GM20000 (cell line): Measurements from ENCODE around the gene PPP1R9B.

Experiments used
- DNase-seq: peaks from one replicate; pipeline ENCODE4 v3.0.0; 2012; ENCODE audit warnings: low spot score
- CTCF ChIP-seq: IDR thresholded peaks from 2 replicates; pipeline ENCODE4 v1.5.1; 2012; ENCODE audit warnings: mild to moderate bottlenecking, control low read depth; ENCODE audit errors: extremely low read depth, missing control alignments

Gene PPP1R9B

GRCh38 chr17:50109785-50110184, 40.7 kb downstream of the PPP1R9B start:
- no peak for DNase-seq
- TF ChIP-seq CTCF, result no peak

- no peak for TF ChIP-seq CTCF
Measured at GRCh38 chr17:50109207-50109606, 41.3 kb downstream of the PPP1R9B start.

GRCh38 chr17:50108556-50108955, 41.9 kb downstream of the PPP1R9B start:
- no peak for DNase-seq
- TF ChIP-seq CTCF, result no peak

More at GRCh38 chr17:50109207-50109606, 41.3 kb downstream of the PPP1R9B start:
- DNase-seq, result no peak

GRCh38 chr17:50107790-50108414, 42.6 kb downstream of the PPP1R9B start:
- DNase-seq, result no peak
- no peak for TF ChIP-seq CTCF

- no peak for TF ChIP-seq CTCF
- no peak for DNase-seq
Measured at GRCh38 chr17:50106393-50107131, 43.9 kb downstream of the PPP1R9B start.

- no peak for DNase-seq
- no peak for TF ChIP-seq CTCF
Measured at GRCh38 chr17:50105811-50106210, 44.7 kb downstream of the PPP1R9B start.

GRCh38 chr17:50103941-50104340, 46.5 kb downstream of the PPP1R9B start:
- DNase-seq, result no peak
- TF ChIP-seq CTCF, result no peak
